Trophoblast cell (in vitro differentiated cells and primary cell): Measurements from ENCODE around the gene CATSPER1.

Source experiments
- DNase-seq, 2 donors: peaks; one replicate each; pipeline ENCODE4 v3.0.0-alpha.2; 2016
- H2AFZ ChIP-seq: 2 replicates; pipeline ENCODE4 v1.6.1; 2013; ENCODE audit warnings: low read length, moderate library complexity, mild to moderate bottlenecking; ENCODE audit not compliant: insufficient read depth, poor library complexity
- H2AK5ac ChIP-seq: 2 replicates; pipeline ENCODE4 v1.6.1; 2013; ENCODE audit warnings: mild to moderate bottlenecking, low read length
- H2BK120ac ChIP-seq: 2 replicates; pipeline ENCODE4 v1.6.1; 2013; ENCODE audit warnings: low read length, mild to moderate bottlenecking, moderate library complexity; ENCODE audit not compliant: insufficient read depth, poor library complexity
- H2BK12ac ChIP-seq: 2 replicates; pipeline ENCODE4 v1.6.1; 2013; ENCODE audit warnings: mild to moderate bottlenecking, low read length, moderate library complexity
- H2BK5ac ChIP-seq: 2 replicates; pipeline ENCODE4 v1.6.1; 2013; ENCODE audit warnings: low read length, low read depth, moderate library complexity, mild to moderate bottlenecking; ENCODE audit not compliant: poor library complexity
- H3K14ac ChIP-seq: 2 replicates; pipeline ENCODE4 v1.6.1; 2013; ENCODE audit warnings: mild to moderate bottlenecking, low read length
- H3K18ac ChIP-seq: 2 replicates; pipeline ENCODE4 v1.6.1; 2013; ENCODE audit warnings: mild to moderate bottlenecking, low read length
- H3K23ac ChIP-seq: 2 replicates; pipeline ENCODE4 v1.6.1; 2013; ENCODE audit warnings: low read length
- H3K27ac ChIP-seq: 2 replicates; pipeline ENCODE4 v1.5.1; 2013; ENCODE audit warnings: low read depth, mild to moderate bottlenecking, inconsistent platforms, low read length, moderate library complexity
- H3K27me3 ChIP-seq: 2 replicates; pipeline ENCODE4 v1.6.1; 2013; ENCODE audit warnings: inconsistent platforms, mild to moderate bottlenecking, low read length, moderate library complexity; ENCODE audit not compliant: insufficient read depth
- H3K36me3 ChIP-seq, 2 experiments: 1 replicate in 1 of 2; 2 replicates in 1 of 2; pipeline ENCODE4 v1.6.1; 2013; ENCODE audit warnings: low read length in 2 of 2, mild to moderate bottlenecking in 2 of 2, moderate library complexity in 1 of 2; ENCODE audit not compliant: insufficient read depth in 2 of 2, control insufficient read depth in 1 of 2
- H3K4ac ChIP-seq: 2 replicates; pipeline ENCODE4 v1.6.1; 2013; ENCODE audit warnings: low read depth, mild to moderate bottlenecking, low read length, moderate library complexity
- H3K4me1 ChIP-seq, 2 experiments: 1 replicate in 1 of 2; 2 replicates in 1 of 2; pipeline ENCODE4 v1.6.1; 2013; ENCODE audit warnings: low read length in 2 of 2, mild to moderate bottlenecking in 2 of 2, moderate library complexity in 1 of 2; ENCODE audit not compliant: insufficient read depth in 2 of 2, control insufficient read depth in 1 of 2
- H3K4me2 ChIP-seq: 2 replicates; pipeline ENCODE4 v1.6.1; 2013; ENCODE audit warnings: inconsistent platforms, mild to moderate bottlenecking, low read length, moderate library complexity
- H3K4me3 ChIP-seq: 2 replicates; pipeline ENCODE4 v1.5.1; 2013; ENCODE audit warnings: mild to moderate bottlenecking, low read depth, low read length, inconsistent platforms
- H3K79me1 ChIP-seq: one replicate; pipeline ENCODE4 v1.6.1; 2013; ENCODE audit warnings: low read length
- H3K79me2 ChIP-seq: 2 replicates; pipeline ENCODE4 v1.6.1; 2013; ENCODE audit warnings: low read length, mild to moderate bottlenecking; ENCODE audit not compliant: control insufficient read depth, insufficient read depth, poor library complexity
- H3K9ac ChIP-seq: 2 replicates; pipeline ENCODE4 v1.6.1; 2013; ENCODE audit warnings: mild to moderate bottlenecking, low read length
- H3K9me3 ChIP-seq: 2 replicates; pipeline ENCODE4 v1.6.1; 2013; ENCODE audit warnings: low read depth, mild to moderate bottlenecking, control low read depth, inconsistent platforms, low read length; ENCODE audit not compliant: insufficient read depth
- H4K12ac ChIP-seq: 2 replicates; pipeline ENCODE4 v1.6.1; 2013; ENCODE audit warnings: low read depth, mild to moderate bottlenecking, low read length, moderate library complexity
- H4K8ac ChIP-seq: 2 replicates; pipeline ENCODE4 v1.6.1; 2013; ENCODE audit warnings: low read depth, mild to moderate bottlenecking, low read length, moderate library complexity
- H4K91ac ChIP-seq: one replicate; pipeline ENCODE4 v1.6.1; 2013; ENCODE audit warnings: low read depth, mild to moderate bottlenecking, low read length, moderate library complexity
- WGBS: extraction: QIAGEN DNeasy Blood & Tissue Kit; methylation state at CpG from one replicate; pipeline ENCODE4 v1.1.7; 2013; ENCODE audit warnings: missing lambda C conversion rate; ENCODE audit not compliant: insufficient read length, insufficient coverage; ENCODE audit errors: extremely low coverage; 5-methylcytosine and 5-hydroxymethylcytosine counted together

Gene CATSPER1

DNA sequence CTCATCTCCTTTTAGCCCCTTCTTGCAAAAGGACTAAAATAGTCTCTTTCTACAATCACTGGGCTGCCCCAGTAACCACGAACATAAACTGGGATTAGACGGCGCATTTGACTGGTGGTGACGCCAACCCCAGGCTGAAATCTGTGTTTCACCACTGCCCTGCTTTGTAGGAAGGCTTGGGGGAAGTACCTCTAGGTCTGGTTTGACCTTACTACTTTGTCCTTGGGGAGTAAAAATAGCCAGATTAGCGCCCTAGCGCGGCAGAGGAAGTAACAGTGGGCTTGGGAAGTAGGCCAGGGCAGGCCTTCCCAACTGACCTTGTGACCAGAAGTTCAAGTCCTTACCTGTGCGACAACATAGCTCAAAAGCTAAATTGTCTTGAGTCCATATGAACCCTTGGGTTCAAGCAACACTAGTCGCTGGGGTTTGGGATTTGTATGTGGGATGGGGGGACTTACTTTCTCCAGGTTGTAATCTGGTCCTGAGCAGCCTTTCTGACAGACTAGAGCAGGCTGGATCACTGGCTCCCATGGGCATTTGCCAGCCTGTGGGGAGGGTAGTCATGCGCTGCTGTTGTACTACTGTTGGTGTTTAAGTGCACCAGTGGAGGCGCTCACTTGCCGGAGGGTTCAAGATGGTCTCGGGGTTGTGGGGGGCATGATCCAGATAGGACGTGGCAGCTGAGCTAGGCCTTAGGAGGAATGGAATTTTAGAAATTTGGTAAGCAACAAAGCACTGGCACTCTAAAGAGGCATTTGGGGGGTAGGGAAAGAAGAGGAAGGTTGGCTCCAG, 42.8 kb upstream of the CATSPER1 start:
- peak overlapping the region; percentile 71 for H2AK5ac ChIP-seq
- H3K9me3 ChIP-seq = no peaks in the 10 kb centered on the region
- peak overlapping the region; percentile 89 for H3K4me2 ChIP-seq
- H3K79me1 ChIP-seq = peaks cover 20% of the 10 kb centered on the region
- peak overlapping the region; percentile 99 for H4K91ac ChIP-seq
- H2AFZ ChIP-seq = peak overlapping the region; percentile 74
- peak overlapping the region; percentile 75 for H4K12ac ChIP-seq
- peak overlapping the region; percentile 38 for H3K4ac ChIP-seq
- H2BK120ac ChIP-seq = peak overlapping the region; percentile 5
- H3K79me2 ChIP-seq = peaks cover 10% of the 10 kb centered on the region
- peaks cover 31 to 45% of the 10 kb centered on the region in 2 experiments for H3K36me3 ChIP-seq
- peak overlapping the region; percentile 64 for H2BK5ac ChIP-seq
- H3K18ac ChIP-seq = peak overlapping the region; percentile 63
- peaks cover 4 to 6% of the 10 kb centered on the region in 2 experiments for H3K4me1 ChIP-seq
- peak overlapping the region; percentile 51 for H3K9ac ChIP-seq
- no peaks in the 10 kb centered on the region for H3K27me3 ChIP-seq
- H3K23ac ChIP-seq = no peak overlapping the region
- DNase-seq = peak in 1 of 2 donors; percentile 31
- peak overlapping the region; percentile 18 for H2BK12ac ChIP-seq
- H4K8ac ChIP-seq = peak overlapping the region; percentile 91
- peak overlapping the region; percentile 60 for H3K14ac ChIP-seq
- WGBS = no CpG with 5 or more reads among the region's 14 CpGs
- H3K27ac ChIP-seq = peak overlapping the region; percentile 87
- peak overlapping the region; percentile 99 for H3K4me3 ChIP-seq

- H3K27ac ChIP-seq = peak overlapping the region; percentile 87
- peaks cover 4 to 6% of the 10 kb centered on the region in 2 experiments for H3K4me1 ChIP-seq
- H3K4ac ChIP-seq = no peak overlapping the region
- peaks cover 20% of the 10 kb centered on the region for H3K79me1 ChIP-seq
- peak; percentile 75 to 93 for DNase-seq
- H2AK5ac ChIP-seq = no peak overlapping the region
- no peak overlapping the region for H3K23ac ChIP-seq
- no peak overlapping the region for H3K9ac ChIP-seq
- H2BK5ac ChIP-seq = no peak overlapping the region
- H2AFZ ChIP-seq = no peak overlapping the region
- no peaks in the 10 kb centered on the region for H3K27me3 ChIP-seq
- no CpG with 5 or more reads among the region's 17 CpGs for WGBS
- peak overlapping the region; percentile 26 for H3K18ac ChIP-seq
- H3K79me2 ChIP-seq = peaks cover 10% of the 10 kb centered on the region
- H4K12ac ChIP-seq = no peak overlapping the region
- H3K36me3 ChIP-seq = peaks cover 37 to 52% of the 10 kb centered on the region in 2 experiments
- no peak overlapping the region for H4K8ac ChIP-seq
- H4K91ac ChIP-seq = no peak overlapping the region
- no peak overlapping the region for H2BK120ac ChIP-seq
- no peaks in the 10 kb centered on the region for H3K9me3 ChIP-seq
- no peak overlapping the region for H3K4me2 ChIP-seq
- H2BK12ac ChIP-seq = no peak overlapping the region
- no peak overlapping the region for H3K4me3 ChIP-seq
- H3K14ac ChIP-seq = no peak overlapping the region
These were observed 42.0 kb upstream of the CATSPER1 start for GRCh38 chr11:66068154-66068821.

GRCh38 chr11:66067640-66068039, 41.4 kb upstream of the CATSPER1 start:
- no CpG with 5 or more reads among the region's 4 CpGs for WGBS
- no peak overlapping the region for H3K4me3 ChIP-seq
- peaks cover 38 to 56% of the 10 kb centered on the region in 2 experiments for H3K36me3 ChIP-seq
- no peak for DNase-seq
- no peak overlapping the region for H2BK120ac ChIP-seq
- peaks cover 4 to 6% of the 10 kb centered on the region in 2 experiments for H3K4me1 ChIP-seq
- H3K79me1 ChIP-seq = peaks cover 20% of the 10 kb centered on the region
- H3K79me2 ChIP-seq = peaks cover 10% of the 10 kb centered on the region
- H2BK5ac ChIP-seq = no peak overlapping the region
- H4K8ac ChIP-seq = no peak overlapping the region
- H2BK12ac ChIP-seq = no peak overlapping the region
- no peak overlapping the region for H3K4ac ChIP-seq
- H3K4me2 ChIP-seq = no peak overlapping the region
- no peak overlapping the region for H2AK5ac ChIP-seq
- H2AFZ ChIP-seq = no peak overlapping the region
- H4K12ac ChIP-seq = no peak overlapping the region
- no peak overlapping the region for H3K27ac ChIP-seq
- H3K18ac ChIP-seq = no peak overlapping the region
- no peak overlapping the region for H3K23ac ChIP-seq
- H3K9me3 ChIP-seq = no peaks in the 10 kb centered on the region
- H4K91ac ChIP-seq = no peak overlapping the region
- no peaks in the 10 kb centered on the region for H3K27me3 ChIP-seq
- no peak overlapping the region for H3K14ac ChIP-seq
- H3K9ac ChIP-seq = no peak overlapping the region

DNA sequence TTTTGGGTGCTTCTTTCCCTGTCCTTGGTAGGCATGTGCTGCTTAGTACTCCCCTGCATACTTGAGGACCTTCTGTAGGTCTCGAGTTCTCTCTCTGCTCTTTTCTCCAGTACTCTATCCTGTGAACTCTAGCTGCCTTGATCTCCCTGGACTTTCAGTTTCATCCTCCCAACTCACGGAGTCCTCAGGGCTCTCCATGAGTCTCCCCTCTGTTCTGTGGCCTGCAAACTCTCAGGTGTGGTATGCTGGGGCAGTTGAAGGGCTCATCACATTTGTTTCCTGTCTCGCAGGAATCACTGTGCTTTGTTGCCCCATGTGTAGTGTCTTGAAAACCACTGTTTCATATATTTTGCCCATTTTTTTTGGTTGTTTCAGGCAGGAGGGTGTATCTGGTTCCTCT, 40.5 kb upstream of the CATSPER1 start:
- H2AFZ ChIP-seq = no peak overlapping the region
- H3K4me1 ChIP-seq = peaks cover 4 to 6% of the 10 kb centered on the region in 2 experiments
- no peak overlapping the region for H4K91ac ChIP-seq
- peaks cover 38 to 55% of the 10 kb centered on the region in 2 experiments for H3K36me3 ChIP-seq
- H2BK12ac ChIP-seq = no peak overlapping the region
- H4K8ac ChIP-seq = no peak overlapping the region
- no peak overlapping the region for H2BK5ac ChIP-seq
- no peak overlapping the region for H3K4me2 ChIP-seq
- no peak overlapping the region for H3K27ac ChIP-seq
- peaks cover 20% of the 10 kb centered on the region for H3K79me1 ChIP-seq
- H3K4me3 ChIP-seq = no peak overlapping the region
- H3K79me2 ChIP-seq = peaks cover 10% of the 10 kb centered on the region
- no peak overlapping the region for H3K18ac ChIP-seq
- H3K14ac ChIP-seq = no peak overlapping the region
- DNase-seq = no peak
- H2AK5ac ChIP-seq = no peak overlapping the region
- no peaks in the 10 kb centered on the region for H3K27me3 ChIP-seq
- no peak overlapping the region for H2BK120ac ChIP-seq
- no CpG with 5 or more reads among the region's 3 CpGs for WGBS
- no peak overlapping the region for H3K9ac ChIP-seq
- no peak overlapping the region for H3K4ac ChIP-seq
- H3K23ac ChIP-seq = no peak overlapping the region
- peaks cover under 1% of the 10 kb centered on the region for H3K9me3 ChIP-seq
- no peak overlapping the region for H4K12ac ChIP-seq
